Measurements from ENCODE around the gene ZNF90. TPM values are rescaled to one million over a fixed set of nuclear protein-coding genes. Genes with fewer than 3 reads are reported as not detected.
"Not testable (repeated sequence)": the region's sequence is repeated elsewhere in the genome, so short reads cannot be mapped to it uniquely, and the experiment has no call there.

Gene ZNF90
- 10 to 100 TPM; 19.8 to 21.0 TPM for total RNA-seq

DNA sequence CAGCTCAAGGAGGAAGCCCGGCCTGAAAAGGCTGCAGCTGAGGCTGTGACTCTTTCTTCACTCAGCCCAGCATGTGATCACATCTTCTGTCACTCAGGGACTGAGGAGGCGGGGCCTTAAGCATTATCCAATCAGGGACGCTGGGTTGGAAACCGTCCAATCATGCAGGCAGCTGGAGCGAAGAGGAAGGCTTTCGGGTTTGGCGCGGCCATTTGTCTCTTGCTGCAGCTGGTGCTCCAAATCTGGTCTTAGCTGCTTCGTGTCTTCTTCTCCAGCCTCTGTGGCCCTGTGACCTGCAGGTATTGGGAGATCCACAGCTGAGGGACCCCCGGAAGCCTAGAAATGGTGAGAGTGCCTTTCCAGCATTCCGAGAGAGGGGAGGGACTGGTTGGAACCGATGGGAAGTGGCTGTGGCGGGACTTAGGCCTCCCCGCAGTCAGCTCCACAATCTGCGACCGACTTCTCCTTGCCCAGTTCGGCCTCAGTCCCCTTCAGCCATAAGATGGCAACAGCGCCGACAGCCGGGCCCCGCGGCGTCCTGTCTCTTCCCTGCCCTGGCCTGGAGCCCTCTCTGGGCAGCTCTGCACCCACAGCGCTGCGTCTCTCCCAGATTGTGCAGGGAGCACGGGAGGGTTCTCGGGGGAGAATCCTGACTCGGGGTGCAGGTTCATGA lies at the start of gene ZNF90:
Gene ZNF90, plus strand, starts transcription at position 210 of the 673 bp plus-strand sequence. Its CDS starts 133 bp downstream, at position 343.
- POLR2A ChIA-PET: interaction anchor here (0.9 to 3.0 kb wide), 10 partner anchors 26 to 410 kb away, joined by 3 to 31 read pairs (median 7); partner anchors contain the start of genes ZNF101, ZNF253, ZNF486 and ZNF506
- H3K36me3 Mint-ChIP-seq: peaks cover 38% of the 10 kb centered on the region
- H3K27me3 Mint-ChIP-seq: no peaks in the 10 kb centered on the region

GRCh38 chr19:20028611-20029010 lies 49.2 kb upstream of the ZNF90 start:
- no peak overlapping the region for H3K27ac Mint-ChIP-seq
- peaks cover 68% of the 10 kb centered on the region for H3K36me3 Mint-ChIP-seq
- ATAC-seq (ENCODE audit: low read depth) (no peak), DNase-seq (no peak)
- H3K9me3 Mint-ChIP-seq: peaks cover 6% of the 10 kb centered on the region
- no peak overlapping the region for H3K4me3 Mint-ChIP-seq
- no peaks in the 10 kb centered on the region for H3K4me1 Mint-ChIP-seq
- no peaks in the 10 kb centered on the region for H3K27me3 Mint-ChIP-seq
- POLR2A ChIA-PET: no interaction called here

More for the DNA sequence above, at the start of gene ZNF90:
- DNase-seq: peak; percentile 80
- Mint-ChIP-seq H3K4me1 (peaks cover 17% of the 10 kb centered on the region), H3K9me3 (peaks cover 15% of the 10 kb centered on the region), H3K4me3 (peak within 1 kb of the TSS; percentile 96), H3K27ac (peak within 1 kb of the TSS; percentile 87)
- peak; percentile 99 for ATAC-seq (ENCODE audit: low read depth)

DNA sequence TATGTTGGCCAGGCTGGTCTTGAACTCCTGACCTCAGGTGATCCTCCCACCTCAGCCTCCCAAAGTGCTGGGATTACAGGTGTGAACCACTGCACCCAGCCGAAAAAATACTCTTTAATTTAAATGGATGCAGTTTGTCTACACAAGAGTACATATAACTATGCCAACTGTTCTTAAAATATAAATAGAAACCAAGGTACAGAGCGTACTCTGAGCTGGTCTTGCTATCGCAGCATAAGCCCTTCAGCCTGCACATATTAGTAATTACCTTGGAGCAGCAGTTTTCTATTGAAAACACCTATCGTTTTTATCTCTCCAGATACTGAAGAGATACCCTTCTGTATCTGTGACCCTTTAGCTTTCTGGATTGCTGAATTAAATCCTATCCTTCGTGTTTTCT lies 41.9 kb upstream of the ZNF90 start:
- Mint-ChIP-seq H3K9me3 (peaks cover 5% of the 10 kb centered on the region), H3K27ac (no peak overlapping the region), H3K4me3 (no peak overlapping the region), H3K4me1 (peaks cover 11% of the 10 kb centered on the region), H3K27me3 (no peaks in the 10 kb centered on the region), H3K36me3 (peaks cover 49% of the 10 kb centered on the region)
- DNase-seq (no peak), ATAC-seq (ENCODE audit: low read depth) (no peak)
- POLR2A ChIA-PET: no interaction called here

- peak overlapping the region; percentile 96 for H3K27ac Mint-ChIP-seq
These were observed 39.2 kb upstream of the ZNF90 start for GRCh38 chr19:20038358-20039202.

GRCh38 chr19:20039203-20039723 lies 38.5 kb upstream of the ZNF90 start, which contains the start of gene ZNF682:
ZNF682 (minus strand) TSS chr19:20039505; CDS start chr19:20039345, 160 bp downstream.
- H3K27ac Mint-ChIP-seq: peak within 1 kb of the TSS; percentile 96
- H3K9me3 Mint-ChIP-seq: peaks cover 3% of the 10 kb centered on the region
- DNase-seq (peak; percentile 90), ATAC-seq (ENCODE audit: low read depth) (peak; percentile 99)
- H3K4me1 Mint-ChIP-seq: peaks cover 11% of the 10 kb centered on the region
- POLR2A ChIA-PET: interaction anchor here (0.7 to 2.7 kb wide), 9 partner anchors 13 to 526 kb away, joined by 3 to 22 read pairs (median 5); partner anchors contain the start of genes ZNF253, ZNF486, ZNF737 and ZNF90
- peaks cover 20% of the 10 kb centered on the region for H3K36me3 Mint-ChIP-seq
- peak within 1 kb of the TSS; percentile 96 for H3K4me3 Mint-ChIP-seq
- H3K27me3 Mint-ChIP-seq: peaks cover 4% of the 10 kb centered on the region

More at GRCh38 chr19:20038358-20039202, 39.2 kb upstream of the ZNF90 start:
- H3K9me3 Mint-ChIP-seq: peaks cover 5% of the 10 kb centered on the region
- H3K27me3 Mint-ChIP-seq: no peaks in the 10 kb centered on the region
- ATAC-seq (ENCODE audit: low read depth) (no peak), DNase-seq (no peak)
- peak overlapping the region; percentile 96 for H3K4me3 Mint-ChIP-seq
- POLR2A ChIA-PET: interaction anchor here (0.8 to 2.7 kb wide), 8 partner anchors 13 to 199 kb away, joined by 3 to 22 read pairs (median 8); partner anchors contain the start of genes ZNF253, ZNF486 and ZNF90
- H3K36me3 Mint-ChIP-seq: peaks cover 27% of the 10 kb centered on the region
- peaks cover 11% of the 10 kb centered on the region for H3K4me1 Mint-ChIP-seq

- ATAC-seq (ENCODE audit: low read depth) (no peak), DNase-seq (no peak)
- H3K27ac Mint-ChIP-seq: no peak overlapping the region
- peaks cover 6% of the 10 kb centered on the region for H3K9me3 Mint-ChIP-seq
- POLR2A ChIA-PET: no interaction called here
- H3K4me1 Mint-ChIP-seq: no peaks in the 10 kb centered on the region
- no peak overlapping the region for H3K4me3 Mint-ChIP-seq
- peaks cover 5% of the 10 kb centered on the region for H3K27me3 Mint-ChIP-seq
- no peaks in the 10 kb centered on the region for H3K36me3 Mint-ChIP-seq
These were observed 33.1 kb upstream of the ZNF90 start for GRCh38 chr19:20044663-20045062.

DNA sequence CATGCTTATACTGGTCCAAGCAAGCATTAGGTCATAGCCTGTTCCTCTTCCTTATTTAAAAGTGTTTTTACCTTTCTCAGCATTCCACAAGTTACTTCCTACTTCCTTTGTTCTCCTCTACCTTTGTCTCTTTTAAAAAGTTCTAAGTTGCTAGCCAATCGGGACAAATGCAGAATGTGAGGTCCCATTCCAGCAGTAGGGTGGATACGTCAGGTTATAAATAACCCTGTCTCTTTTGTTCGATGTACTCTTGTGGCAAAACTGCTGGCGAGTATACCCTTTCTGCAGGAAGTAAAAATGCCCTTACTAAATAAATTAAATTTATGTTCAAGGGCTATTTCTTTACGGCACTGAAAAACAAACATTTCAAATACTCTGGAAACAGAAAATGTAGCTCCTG lies 32.1 kb upstream of the ZNF90 start:
- H3K27me3 Mint-ChIP-seq; H3K4me1 Mint-ChIP-seq; H3K4me3 Mint-ChIP-seq; H3K36me3 Mint-ChIP-seq; DNase-seq; H3K27ac Mint-ChIP-seq; POLR2A ChIA-PET; ATAC-seq (ENCODE audit: low read depth): not testable (repeated sequence)
- peaks cover 14% of the 10 kb centered on the region for H3K9me3 Mint-ChIP-seq

- DNase-seq (peak; percentile 71), ATAC-seq (ENCODE audit: low read depth) (peak; percentile 98)
- Mint-ChIP-seq H3K4me1 (peaks cover 8% of the 10 kb centered on the region), H3K9me3 (peaks cover 12% of the 10 kb centered on the region), H3K4me3 (peak overlapping the region; percentile 98), H3K36me3 (peaks cover 2% of the 10 kb centered on the region), H3K27me3 (no peaks in the 10 kb centered on the region), H3K27ac (peak overlapping the region; percentile 87)
- POLR2A ChIA-PET: interaction anchor here (0.6 to 2.1 kb wide), 14 partner anchors 13 to 536 kb away, joined by 3 to 22 read pairs (median 5); partner anchors contain the start of genes ATP13A1, NDUFA13, ZNF253 and ZNF486
These were observed 25.7 kb upstream of the ZNF90 start for GRCh38 chr19:20051841-20052768.

DNA sequence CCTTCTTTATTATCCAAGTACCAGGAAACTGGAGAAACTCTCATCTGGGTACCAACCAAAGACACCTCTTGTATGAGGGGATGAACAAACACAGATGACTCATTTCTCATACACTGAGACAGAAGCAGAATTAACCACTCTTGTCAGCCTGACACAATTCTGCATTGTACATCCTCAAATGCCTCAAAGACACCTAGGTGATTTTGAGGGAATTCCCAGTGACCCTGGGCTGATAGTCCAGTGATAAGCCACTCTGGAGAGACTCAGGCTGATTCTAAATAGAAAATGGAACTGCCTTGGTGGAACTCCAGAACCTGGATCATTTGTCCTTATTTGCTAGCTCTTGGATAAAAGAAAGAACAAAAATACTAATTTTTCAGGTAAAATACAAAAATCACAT lies 19.1 kb upstream of the ZNF90 start:
- DNase-seq; ATAC-seq (ENCODE audit: low read depth); H3K4me1 Mint-ChIP-seq; H3K36me3 Mint-ChIP-seq; H3K27ac Mint-ChIP-seq; H3K4me3 Mint-ChIP-seq; H3K9me3 Mint-ChIP-seq; POLR2A ChIA-PET; H3K27me3 Mint-ChIP-seq: not testable (repeated sequence)

DNA sequence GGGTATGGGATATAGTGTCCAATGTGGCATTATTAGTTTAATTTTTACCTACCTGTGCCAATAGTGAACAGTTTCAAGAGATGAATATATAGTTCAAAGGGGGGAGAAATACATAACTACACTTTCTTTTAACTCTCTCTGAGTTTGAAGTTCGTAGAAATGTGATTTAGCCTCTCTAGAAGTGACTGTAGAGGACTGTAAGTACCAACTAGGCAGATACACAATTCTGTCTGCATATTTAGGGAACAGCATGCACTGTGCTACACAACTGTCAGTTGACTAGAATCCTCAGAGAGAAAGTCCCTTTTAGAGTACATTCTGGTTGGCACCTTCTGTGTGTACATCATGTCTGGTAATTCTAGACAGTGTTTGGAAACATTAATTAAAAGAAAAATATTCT lies 17.5 kb upstream of the ZNF90 start:
- no peak for ATAC-seq (ENCODE audit: low read depth)

GRCh38 chr19:20066861-20067260 lies 10.9 kb upstream of the ZNF90 start:
- peaks cover 20% of the 10 kb centered on the region for H3K9me3 Mint-ChIP-seq
- H3K36me3 Mint-ChIP-seq: peaks cover 6% of the 10 kb centered on the region
- no peak for ATAC-seq (ENCODE audit: low read depth)
- no peak overlapping the region for H3K27ac Mint-ChIP-seq
- H3K4me1 Mint-ChIP-seq: no peaks in the 10 kb centered on the region
- peaks cover 4% of the 10 kb centered on the region for H3K27me3 Mint-ChIP-seq
- no peak for DNase-seq
- no peak overlapping the region for H3K4me3 Mint-ChIP-seq
- POLR2A ChIA-PET: no interaction called here

More for the DNA sequence above, 17.5 kb upstream of the ZNF90 start:
- POLR2A ChIA-PET: no interaction called here
- Mint-ChIP-seq H3K27me3 (peaks cover 7% of the 10 kb centered on the region), H3K27ac (no peak overlapping the region), H3K36me3 (no peaks in the 10 kb centered on the region), H3K9me3 (peaks cover 8% of the 10 kb centered on the region), H3K4me3 (no peak overlapping the region), H3K4me1 (no peaks in the 10 kb centered on the region)
- DNase-seq: no peak

DNA sequence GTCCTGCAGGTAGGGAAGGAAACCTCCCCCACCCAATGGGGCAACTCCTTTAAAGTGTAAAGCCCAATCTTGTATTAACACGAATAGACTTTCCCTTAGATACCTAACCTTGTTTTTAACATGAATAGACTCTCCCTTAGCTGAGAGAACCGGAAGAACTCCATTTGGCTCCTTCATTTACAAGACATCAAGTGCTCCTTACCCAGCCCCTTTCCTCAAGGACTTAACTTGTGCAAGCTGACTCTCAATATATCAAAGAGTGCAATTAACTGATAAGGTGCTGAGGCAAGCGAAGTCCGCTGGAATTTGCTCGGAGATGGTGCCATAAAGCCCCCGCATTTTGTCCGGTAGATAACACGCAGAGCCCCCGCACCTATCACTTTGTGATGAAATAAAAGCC lies 9.9 kb upstream of the ZNF90 start:
- Mint-ChIP-seq H3K27ac (no peak overlapping the region), H3K36me3 (peaks cover 6% of the 10 kb centered on the region), H3K27me3 (peaks cover 4% of the 10 kb centered on the region), H3K9me3 (peaks cover 20% of the 10 kb centered on the region), H3K4me1 (no peaks in the 10 kb centered on the region), H3K4me3 (no peak overlapping the region)
- no peak for DNase-seq
- no peak for ATAC-seq (ENCODE audit: low read depth)
- POLR2A ChIA-PET: interaction anchor here (0.8 kb wide), 1 partner anchor 27 kb away, joined by 3 read pairs; no protein-coding TSS in a partner anchor

All from activated naive CD8-positive, alpha-beta T cell treated with anti-CD3 and anti-CD28 coated beads, Interleukin-2, amount 10 ng/mL, durations not matched to agents 7 days and 5 days (primary cell).